RWPE2 (cell line): ENCODE measurements around the gene EME1.
A peak's percentile ranks its signal among the peaks of the same experiment; 100 is the strongest.

Source experiments
- ATAC-seq: fragments of 200-7000 bp; cut with Tn5 transposase; 3 replicates; pipeline ENCODE4 v1.9.1; 2021; ENCODE audit warnings: low read depth
- DNase-seq: peaks from one replicate; pipeline ENCODE4 v3.0.0-alpha.2; 2020; ENCODE audit warnings: low spot score
- H3K27ac ChIP-seq: fragments of 450-650 bp; 2 replicates; pipeline ENCODE4 v1.5.1; 2017; ENCODE audit warnings: mild to moderate bottlenecking; ENCODE audit not compliant: poor library complexity, severe bottlenecking
- H3K27me3 ChIP-seq: fragments of 250-450 bp; sonication (Bioruptor Pico); 2 replicates; pipeline ENCODE4 v1.5.1; 2021; ENCODE audit warnings: mild to moderate bottlenecking, moderate library complexity; ENCODE audit not compliant: insufficient read depth, poor library complexity, severe bottlenecking
- H3K36me3 ChIP-seq: fragments of 250-450 bp; sonication (Bioruptor Pico); 2 replicates; pipeline ENCODE4 v1.5.1; 2020; ENCODE audit warnings: low read depth, mild to moderate bottlenecking, moderate library complexity
- H3K4me1 ChIP-seq: fragments of 250-450 bp; sonication (Bioruptor Pico); 2 replicates; pipeline ENCODE4 v1.5.1; 2021; ENCODE audit warnings: mild to moderate bottlenecking, moderate library complexity; ENCODE audit not compliant: insufficient read depth, poor library complexity, severe bottlenecking
- H3K4me3 ChIP-seq: fragments of 250-450 bp; sonication (Bioruptor Pico); 2 replicates; pipeline ENCODE4 v1.5.1; 2021; ENCODE audit warnings: mild to moderate bottlenecking, moderate library complexity; ENCODE audit not compliant: severe bottlenecking
- H3K9me3 ChIP-seq: fragments of 250-450 bp; sonication (Bioruptor Pico); 2 replicates; pipeline ENCODE4 v1.5.1; 2021; ENCODE audit warnings: mild to moderate bottlenecking, moderate library complexity; ENCODE audit not compliant: severe bottlenecking
- TF ChIP-seq, protein P1 (sequence below): fragments of 450-650 bp; IDR thresholded peaks from one replicate; pipeline ENCODE4 v1.5.1; 2017; ENCODE audit warnings: mild to moderate bottlenecking, moderate library complexity; ENCODE audit not compliant: poor library complexity, severe bottlenecking

Gene EME1

DNA sequence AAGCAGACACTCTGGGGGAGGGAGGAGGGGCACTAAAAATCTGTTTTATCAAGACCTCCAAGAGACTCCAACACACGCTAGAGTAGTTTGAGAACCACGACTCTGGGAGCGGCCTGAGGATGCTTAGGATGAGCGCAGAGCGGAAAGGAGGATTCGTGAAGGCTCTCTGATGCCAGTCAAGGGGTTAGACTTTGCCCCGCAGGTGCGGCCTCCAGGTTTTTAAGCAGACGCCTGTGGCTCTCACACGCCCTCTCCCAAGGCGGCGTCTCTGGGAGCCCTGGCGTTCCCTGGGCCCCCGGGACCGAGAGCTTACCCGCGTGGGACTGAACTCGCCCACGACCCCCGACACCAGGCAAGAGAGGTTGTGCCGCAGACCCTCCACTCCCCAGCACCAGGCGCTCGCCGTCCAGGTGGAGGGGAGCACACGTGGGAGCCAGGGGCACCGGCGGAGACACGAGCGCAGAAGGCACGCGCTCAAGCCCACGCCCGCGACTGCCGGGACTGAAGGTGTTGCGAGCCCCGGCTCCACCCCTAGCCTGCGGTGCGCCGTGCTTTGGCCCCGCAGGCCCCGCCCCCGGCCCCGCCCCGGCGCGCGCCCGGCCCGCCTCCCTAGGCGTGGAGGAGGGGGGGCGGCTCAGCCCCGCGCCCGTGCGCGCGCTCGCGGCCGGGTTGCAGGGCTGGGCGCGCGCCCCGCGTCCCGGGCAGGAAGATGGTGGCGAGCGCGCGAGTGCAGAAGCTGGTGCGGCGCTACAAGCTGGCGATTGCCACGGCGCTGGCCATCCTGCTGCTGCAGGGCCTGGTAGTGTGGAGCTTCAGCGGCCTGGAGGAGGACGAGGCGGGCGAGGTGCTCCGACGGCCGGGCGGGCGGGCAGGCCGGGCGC, 27.4 kb upstream of the EME1 start, which contains the start of gene XYLT2:
Gene XYLT2 (plus strand): TSS at position 695 of the 881 bp plus-strand sequence. CDS start 15 bp downstream, at position 710.
- Histone ChIP-seq H3K4me1 (peaks cover 21% of the 10 kb centered on the region), H3K27me3 (no peaks in the 10 kb centered on the region), H3K9me3 (no peaks in the 10 kb centered on the region), H3K4me3 (peak within 1 kb of the TSS; percentile 84), H3K27ac (peak within 1 kb of the TSS; percentile 60), H3K36me3 (peaks cover 5% of the 10 kb centered on the region; the same call in 1 of the 2 replicates)
- DNase-seq = peak; percentile 80
- TF ChIP-seq, protein P1, sequence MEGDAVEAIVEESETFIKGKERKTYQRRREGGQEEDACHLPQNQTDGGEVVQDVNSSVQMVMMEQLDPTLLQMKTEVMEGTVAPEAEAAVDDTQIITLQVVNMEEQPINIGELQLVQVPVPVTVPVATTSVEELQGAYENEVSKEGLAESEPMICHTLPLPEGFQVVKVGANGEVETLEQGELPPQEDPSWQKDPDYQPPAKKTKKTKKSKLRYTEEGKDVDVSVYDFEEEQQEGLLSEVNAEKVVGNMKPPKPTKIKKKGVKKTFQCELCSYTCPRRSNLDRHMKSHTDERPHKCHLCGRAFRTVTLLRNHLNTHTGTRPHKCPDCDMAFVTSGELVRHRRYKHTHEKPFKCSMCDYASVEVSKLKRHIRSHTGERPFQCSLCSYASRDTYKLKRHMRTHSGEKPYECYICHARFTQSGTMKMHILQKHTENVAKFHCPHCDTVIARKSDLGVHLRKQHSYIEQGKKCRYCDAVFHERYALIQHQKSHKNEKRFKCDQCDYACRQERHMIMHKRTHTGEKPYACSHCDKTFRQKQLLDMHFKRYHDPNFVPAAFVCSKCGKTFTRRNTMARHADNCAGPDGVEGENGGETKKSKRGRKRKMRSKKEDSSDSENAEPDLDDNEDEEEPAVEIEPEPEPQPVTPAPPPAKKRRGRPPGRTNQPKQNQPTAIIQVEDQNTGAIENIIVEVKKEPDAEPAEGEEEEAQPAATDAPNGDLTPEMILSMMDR = no peak
- peak; percentile 68 for ATAC-seq

GRCh38 chr17:50346313-50347116, 26.5 kb upstream of the EME1 start:
- H3K9me3 ChIP-seq = no peaks in the 10 kb centered on the region
- DNase-seq = peak; percentile 62
- H3K4me1 ChIP-seq = peaks cover 21% of the 10 kb centered on the region
- peak overlapping the region; percentile 84 for H3K4me3 ChIP-seq
- no peaks in the 10 kb centered on the region for H3K27me3 ChIP-seq
- TF ChIP-seq, protein P1 = no peak
- H3K27ac ChIP-seq = peak overlapping the region; percentile 60
- peak; percentile 41 for ATAC-seq
- peaks cover 5% of the 10 kb centered on the region; the same call in 1 of the 2 replicates for H3K36me3 ChIP-seq

- Histone ChIP-seq H3K9me3 (no peaks in the 10 kb centered on the region), H3K4me3 (peak overlapping the region; percentile 84), H3K27me3 (no peaks in the 10 kb centered on the region), H3K27ac (peak overlapping the region; percentile 60), H3K36me3 (peaks cover 10% of the 10 kb centered on the region), H3K4me1 (peaks cover 21% of the 10 kb centered on the region)
- TF ChIP-seq, protein P1 = no peak
- no peak for ATAC-seq
- peak; percentile 56 for DNase-seq
Measured at GRCh38 chr17:50347117-50347893, 25.7 kb upstream of the EME1 start.

DNA sequence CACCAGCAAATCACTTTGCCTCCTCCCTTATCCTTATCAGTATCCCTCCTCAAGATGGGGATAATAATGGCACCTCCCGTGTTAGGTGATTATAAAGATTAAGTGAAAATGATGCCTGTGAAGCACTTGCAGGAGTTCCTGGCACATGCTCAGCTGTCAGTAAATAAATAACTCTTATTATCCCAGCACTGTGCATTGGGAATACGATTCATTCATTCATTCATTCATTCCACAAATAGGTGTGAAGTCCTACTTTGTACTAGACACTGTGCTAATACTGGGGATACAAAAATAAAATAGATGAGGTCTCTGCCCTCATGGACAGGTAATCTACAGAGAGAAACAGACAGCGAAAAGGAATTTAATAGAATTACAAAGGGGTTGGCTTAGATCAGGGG, 25.1 kb upstream of the EME1 start:
- DNase-seq = no peak
- Histone ChIP-seq H3K9me3 (no peaks in the 10 kb centered on the region), H3K36me3 (peaks cover 16% of the 10 kb centered on the region), H3K4me1 (peaks cover 21% of the 10 kb centered on the region), H3K27ac (peak overlapping the region; percentile 27), H3K4me3 (no peak overlapping the region), H3K27me3 (no peaks in the 10 kb centered on the region)
- ATAC-seq = no peak
- TF ChIP-seq, protein P1 = no peak
